ENCODE data around the gene TAF4. TPM values are rescaled to one million over a fixed set of nuclear protein-coding genes. Genes with fewer than 3 reads are reported as not detected.

TAF4 gene
- total RNA-seq, 4 donors from 2014 or later, result 18.0 to 31.8 (median 25.8) TPM

- H3K4me3 ChIP-seq, result no peak overlapping the region
- H3K27ac ChIP-seq, result no peak overlapping the region
- H3K9me3 ChIP-seq, result no peaks in the 10 kb centered on the region
- peaks cover 26% of the 10 kb centered on the region for H3K36me3 ChIP-seq
- TF ChIP-seq POLR2AphosphoS5 (IDR thresholded peaks at IDR 0.05), result no peak
- no peak for TF ChIP-seq POLR2A (IDR thresholded peaks at IDR 0.05)
- TF ChIP-seq, protein P1, sequence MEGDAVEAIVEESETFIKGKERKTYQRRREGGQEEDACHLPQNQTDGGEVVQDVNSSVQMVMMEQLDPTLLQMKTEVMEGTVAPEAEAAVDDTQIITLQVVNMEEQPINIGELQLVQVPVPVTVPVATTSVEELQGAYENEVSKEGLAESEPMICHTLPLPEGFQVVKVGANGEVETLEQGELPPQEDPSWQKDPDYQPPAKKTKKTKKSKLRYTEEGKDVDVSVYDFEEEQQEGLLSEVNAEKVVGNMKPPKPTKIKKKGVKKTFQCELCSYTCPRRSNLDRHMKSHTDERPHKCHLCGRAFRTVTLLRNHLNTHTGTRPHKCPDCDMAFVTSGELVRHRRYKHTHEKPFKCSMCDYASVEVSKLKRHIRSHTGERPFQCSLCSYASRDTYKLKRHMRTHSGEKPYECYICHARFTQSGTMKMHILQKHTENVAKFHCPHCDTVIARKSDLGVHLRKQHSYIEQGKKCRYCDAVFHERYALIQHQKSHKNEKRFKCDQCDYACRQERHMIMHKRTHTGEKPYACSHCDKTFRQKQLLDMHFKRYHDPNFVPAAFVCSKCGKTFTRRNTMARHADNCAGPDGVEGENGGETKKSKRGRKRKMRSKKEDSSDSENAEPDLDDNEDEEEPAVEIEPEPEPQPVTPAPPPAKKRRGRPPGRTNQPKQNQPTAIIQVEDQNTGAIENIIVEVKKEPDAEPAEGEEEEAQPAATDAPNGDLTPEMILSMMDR (IDR thresholded peaks at IDR 0.05), result no peak
- no peak for TF ChIP-seq EP300 (IDR thresholded peaks at IDR 0.05)
- WGBS, result 85% methylated on average over 7 of the region's 27 CpGs
- H3K4me1 ChIP-seq, result peaks cover 10% of the 10 kb centered on the region
- DNase-seq (ENCODE audit: low spot score in 2 of 2), result no peak
- H3K27me3 ChIP-seq, result peaks cover 25% of the 10 kb centered on the region
Observed at GRCh38 chr20:61969806-61970205, 95.9 kb downstream of the TAF4 start.

GRCh38 chr20:61968932-61969331, 96.7 kb downstream of the TAF4 start:
- TF ChIP-seq POLR2AphosphoS5 (IDR thresholded peaks at IDR 0.05) (no peak), POLR2A (IDR thresholded peaks at IDR 0.05) (no peak), EP300 (IDR thresholded peaks at IDR 0.05) (no peak)
- TF ChIP-seq, protein P1 (IDR thresholded peaks at IDR 0.05), result no peak
- 100% methylated on average over 2 of the region's 11 CpGs for WGBS
- H3K4me3 ChIP-seq, result no peak overlapping the region
- H3K36me3 ChIP-seq, result peaks cover 20% of the 10 kb centered on the region
- DNase-seq (ENCODE audit: low spot score in 2 of 2), result no peak
- H3K27me3 ChIP-seq, result peaks cover 30% of the 10 kb centered on the region
- peaks cover 10% of the 10 kb centered on the region for H3K4me1 ChIP-seq
- H3K27ac ChIP-seq, result no peak overlapping the region
- H3K9me3 ChIP-seq, result no peaks in the 10 kb centered on the region

DNA sequence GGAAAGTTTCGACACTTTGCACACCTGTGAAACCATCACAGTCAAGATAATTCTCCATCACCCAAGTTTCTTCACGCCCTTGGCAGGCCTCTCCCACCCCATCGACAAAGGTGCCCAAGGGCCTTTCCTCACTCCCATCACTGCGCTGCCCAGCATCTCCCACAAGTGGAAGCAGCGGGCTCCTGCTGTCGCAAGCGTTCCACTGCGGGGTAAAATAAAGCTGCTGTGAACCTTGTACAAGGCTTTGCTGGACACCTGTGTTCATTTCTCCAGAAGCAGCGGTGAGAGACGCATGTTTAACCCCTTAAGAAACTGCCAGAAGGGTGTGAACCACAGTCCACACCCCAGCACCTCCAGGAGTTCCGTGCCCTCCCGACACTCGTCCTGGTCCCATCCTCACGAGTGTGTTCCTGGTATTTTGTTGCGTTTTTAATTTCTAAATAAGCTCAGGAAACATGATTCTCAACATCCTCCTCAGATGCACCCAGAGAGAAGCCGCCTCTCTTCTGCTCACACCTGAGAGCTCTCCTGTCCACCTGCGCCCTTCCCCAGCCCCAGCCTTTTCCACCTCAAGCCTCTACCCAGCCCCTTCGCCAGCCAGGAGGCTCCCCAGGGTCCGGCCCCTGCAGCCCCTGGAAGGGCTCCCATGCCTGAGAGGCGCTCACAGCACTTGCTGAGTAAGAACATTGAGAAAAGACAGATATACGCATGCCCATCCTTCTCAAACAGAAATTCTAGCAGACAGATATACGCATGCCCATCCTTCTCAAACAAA, 97.5 kb downstream of the TAF4 start:
- TF ChIP-seq POLR2A (IDR thresholded peaks at IDR 0.05) (no peak), EP300 (IDR thresholded peaks at IDR 0.05) (no peak)
- H3K9me3 ChIP-seq, result no peaks in the 10 kb centered on the region

GRCh38 chr20:61967300-61967699, 98.4 kb downstream of the TAF4 start:
- WGBS, result 78% methylated on average over 5 of the region's 7 CpGs
- Histone ChIP-seq H3K9me3 (no peaks in the 10 kb centered on the region), H3K36me3 (peaks cover 3% of the 10 kb centered on the region), H3K4me1 (peaks cover 10% of the 10 kb centered on the region), H3K27me3 (peaks cover 32% of the 10 kb centered on the region), H3K4me3 (no peak overlapping the region), H3K27ac (no peak overlapping the region)
- no peak for DNase-seq (ENCODE audit: low spot score in 2 of 2)
- TF ChIP-seq EP300 (IDR thresholded peaks at IDR 0.05) (no peak), POLR2AphosphoS5 (IDR thresholded peaks at IDR 0.05) (no peak), POLR2A (IDR thresholded peaks at IDR 0.05) (no peak)
- TF ChIP-seq, protein P1 (IDR thresholded peaks at IDR 0.05), result no peak

More for the DNA sequence above, 97.5 kb downstream of the TAF4 start:
- Histone ChIP-seq H3K4me1 (peaks cover 10% of the 10 kb centered on the region), H3K36me3 (peaks cover 13% of the 10 kb centered on the region), H3K27ac (no peak overlapping the region), H3K27me3 (peaks cover 30% of the 10 kb centered on the region), H3K4me3 (no peak overlapping the region)
- 69% methylated on average over 22 of the region's 22 CpGs for WGBS
- DNase-seq (ENCODE audit: low spot score in 2 of 2), result no peak

GRCh38 chr20:61966492-61967244, 99.0 kb downstream of the TAF4 start:
- WGBS, result 89% methylated on average over 5 of the region's 25 CpGs

More at GRCh38 chr20:61966492-61967244, 99.0 kb downstream of the TAF4 start:
- TF ChIP-seq EP300 (IDR thresholded peaks at IDR 0.05) (no peak), POLR2A (IDR thresholded peaks at IDR 0.05) (no peak), POLR2AphosphoS5 (IDR thresholded peaks at IDR 0.05) (no peak)
- TF ChIP-seq, protein P1 (IDR thresholded peaks at IDR 0.05), result no peak
- Histone ChIP-seq H3K36me3 (no peaks in the 10 kb centered on the region), H3K27me3 (peaks cover 36% of the 10 kb centered on the region), H3K4me3 (no peak overlapping the region), H3K9me3 (no peaks in the 10 kb centered on the region), H3K4me1 (peaks cover 10% of the 10 kb centered on the region), H3K27ac (no peak overlapping the region)
- no peak for DNase-seq (ENCODE audit: low spot score in 2 of 2)
